Measurements from ENCODE around the gene GABRG3.

GRCh38 chr15:27254801-27255200, 283.8 kb downstream of the GABRG3 start:
- TF ChIP-seq POLR2A (IDR thresholded peaks at IDR 0.05) (no peak), CTCF (IDR thresholded peaks at IDR 0.05) (no peak)
